Astrocyte of the spinal cord (primary cell): ENCODE measurements around the gene GRIA4.

ENCODE experiments used
- DNase-seq: peaks from one replicate; pipeline ENCODE4 v3.0.0; 2011; ENCODE audit warnings: low read depth, low spot score
- H3K4me3 ChIP-seq: 2 replicates; pipeline ENCODE4 v1.5.1; 2011; ENCODE audit warnings: low read depth, mild to moderate bottlenecking, low read length, moderate library complexity
- in situ Hi-C: cut with HindIII; loops from 2 replicates; pipeline ENCODE4 v1.10.0; 2017; ENCODE audit warnings: low sequenced_read_pairs
- TF ChIP-seq, protein P1 (sequence below): IDR thresholded peaks from 2 replicates; pipeline ENCODE4 v1.5.1; 2012; ENCODE audit warnings: low read depth, mild to moderate bottlenecking, low read length, inconsistent platforms

Gene GRIA4

DNA sequence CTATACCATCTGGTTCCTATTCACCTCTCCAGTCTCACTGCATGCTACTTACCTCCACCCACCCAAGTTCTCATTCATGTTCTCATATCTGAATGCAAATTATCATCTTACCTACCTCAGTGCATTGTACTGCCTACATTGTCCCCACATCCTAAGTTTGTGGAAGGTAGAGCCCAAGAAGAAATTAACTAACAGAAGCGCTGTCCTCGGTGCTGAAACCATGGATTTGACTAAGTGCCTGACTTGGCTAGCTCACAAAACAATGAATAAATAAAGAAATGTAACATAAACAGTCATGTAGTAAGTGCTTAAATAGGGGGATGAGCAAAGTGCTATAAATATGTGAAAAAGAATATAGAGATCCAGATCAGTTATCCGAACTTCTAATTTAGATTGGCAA, 63.2 kb downstream of the GRIA4 start:
- in situ Hi-C loops: no loop called here
- DNase-seq: peak; percentile 68
- TF ChIP-seq, protein P1, sequence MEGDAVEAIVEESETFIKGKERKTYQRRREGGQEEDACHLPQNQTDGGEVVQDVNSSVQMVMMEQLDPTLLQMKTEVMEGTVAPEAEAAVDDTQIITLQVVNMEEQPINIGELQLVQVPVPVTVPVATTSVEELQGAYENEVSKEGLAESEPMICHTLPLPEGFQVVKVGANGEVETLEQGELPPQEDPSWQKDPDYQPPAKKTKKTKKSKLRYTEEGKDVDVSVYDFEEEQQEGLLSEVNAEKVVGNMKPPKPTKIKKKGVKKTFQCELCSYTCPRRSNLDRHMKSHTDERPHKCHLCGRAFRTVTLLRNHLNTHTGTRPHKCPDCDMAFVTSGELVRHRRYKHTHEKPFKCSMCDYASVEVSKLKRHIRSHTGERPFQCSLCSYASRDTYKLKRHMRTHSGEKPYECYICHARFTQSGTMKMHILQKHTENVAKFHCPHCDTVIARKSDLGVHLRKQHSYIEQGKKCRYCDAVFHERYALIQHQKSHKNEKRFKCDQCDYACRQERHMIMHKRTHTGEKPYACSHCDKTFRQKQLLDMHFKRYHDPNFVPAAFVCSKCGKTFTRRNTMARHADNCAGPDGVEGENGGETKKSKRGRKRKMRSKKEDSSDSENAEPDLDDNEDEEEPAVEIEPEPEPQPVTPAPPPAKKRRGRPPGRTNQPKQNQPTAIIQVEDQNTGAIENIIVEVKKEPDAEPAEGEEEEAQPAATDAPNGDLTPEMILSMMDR: no peak
- H3K4me3 ChIP-seq: no peak overlapping the region

- TF ChIP-seq, protein P1: no peak
- in situ Hi-C loops: no loop called here
- H3K4me3 ChIP-seq: no peak overlapping the region
- no peak for DNase-seq
Observed at GRCh38 chr11:105689631-105690030, 79.8 kb downstream of the GRIA4 start.

- TF ChIP-seq, protein P1: no peak
- in situ Hi-C loops: no loop called here
- no peak for DNase-seq
- H3K4me3 ChIP-seq: no peak overlapping the region
Observed at GRCh38 chr11:105690467-105690866, 80.6 kb downstream of the GRIA4 start.

GRCh38 chr11:105693075-105693759, 83.3 kb downstream of the GRIA4 start:
- in situ Hi-C loops: no loop called here
- no peak overlapping the region for H3K4me3 ChIP-seq
- TF ChIP-seq, protein P1: no peak
- DNase-seq: no peak

DNA sequence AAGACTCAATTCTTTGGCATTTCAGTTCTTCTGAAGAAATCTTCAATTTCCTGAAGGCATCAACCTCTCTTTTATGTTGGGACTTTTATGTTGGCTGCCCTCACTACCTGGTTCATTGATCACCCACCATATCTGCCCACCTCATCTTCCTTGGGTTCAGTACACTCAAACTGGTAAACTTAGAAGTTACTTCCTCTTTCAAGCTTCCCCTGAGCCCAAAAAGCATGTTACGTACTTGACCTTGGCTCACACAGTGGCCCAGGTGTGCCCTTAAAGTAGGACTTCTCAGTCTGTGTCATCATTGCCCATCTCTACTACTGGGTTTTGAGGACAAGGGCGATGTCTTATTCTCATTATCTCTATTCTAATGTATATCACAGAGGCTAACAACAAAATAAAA, 86.1 kb downstream of the GRIA4 start:
- H3K4me3 ChIP-seq: no peak overlapping the region
- no peak for DNase-seq
- in situ Hi-C loops: no loop called here
- TF ChIP-seq, protein P1: no peak

DNA sequence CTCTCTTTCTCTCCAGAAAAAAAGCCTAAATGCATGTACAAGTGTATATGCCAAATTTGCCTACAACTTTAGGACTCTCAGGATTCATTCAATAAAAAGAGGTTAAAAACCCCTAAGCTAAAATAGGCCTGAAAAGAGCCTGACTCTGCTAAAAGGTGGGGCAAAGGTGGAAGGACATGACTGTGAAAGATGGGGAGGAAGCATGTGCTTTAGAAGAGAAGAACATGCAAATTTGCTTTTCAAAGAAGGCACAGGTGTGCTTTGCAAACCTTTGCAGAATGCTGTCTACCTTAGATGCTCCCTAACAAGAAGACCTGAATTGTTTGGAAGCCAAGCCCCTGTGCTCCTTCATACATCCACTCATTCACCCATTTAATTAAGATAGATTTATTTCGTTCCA, 87.4 kb downstream of the GRIA4 start:
- no peak overlapping the region for H3K4me3 ChIP-seq
- in situ Hi-C loops: no loop called here
- TF ChIP-seq, protein P1: no peak
- DNase-seq: no peak
